ENCODE results near the gene ZNF768. TPM values are rescaled to one million over a fixed set of nuclear protein-coding genes. Genes with fewer than 3 reads are reported as not detected.
A peak's percentile ranks its signal among the peaks of the same experiment; 100 is the strongest.

Gene ZNF768
- total and polyA plus RNA-seq, 2 donors (not counting 1 experiment from before 2014, with no cell fraction given), result 24.8 to 36.5 TPM

- Histone ChIP-seq H3K4me1 (ENCODE audit: control insufficient read depth in 2 of 2, insufficient read depth in 2 of 2, low read length in 2 of 2) (peaks cover 8 to 23% of the 10 kb centered on the region in 2 donors), H3K4me3 (ENCODE audit: control extremely low read depth in 1 of 5, extremely low read depth in 1 of 5, insufficient read depth in 1 of 5, low read depth in 2 of 5, low read length in 4 of 5) (peak within 1 kb of the TSS; percentile 80 to 93 (median 88)), H3K9me3 (ENCODE audit: control extremely low read depth in 1 of 3, control insufficient read depth in 2 of 3, insufficient read depth in 1 of 3, low read length in 2 of 3) (no peaks in the 10 kb centered on the region), H4K20me1 (ENCODE audit: control insufficient read depth, insufficient read depth, low read length, poor library complexity, severe bottlenecking) (no peaks in the 10 kb centered on the region), H3K79me2 (ENCODE audit: control insufficient read depth, insufficient read depth, low read length) (peaks cover 44% of the 10 kb centered on the region), H3K27ac (ENCODE audit: low read length in 2 of 2) (peak within 1 kb of the TSS; percentile 89 to 94), H3K9ac (ENCODE audit: low read length) (peak within 1 kb of the TSS; percentile 79), H2AFZ (ENCODE audit: insufficient read depth, low read depth, low read length, poor library complexity, severe bottlenecking) (peak within 1 kb of the TSS; percentile 82), H3K27me3 (replicated peaks in 1 of 4; ENCODE audit: control extremely low read depth in 1 of 4, control insufficient read depth in 3 of 4, insufficient read depth in 4 of 4, low read length in 3 of 4) (no peaks in the 10 kb centered on the region), H3K4me2 (replicated peaks; ENCODE audit: low read depth, low read length, poor library complexity, severe bottlenecking) (peak within 1 kb of the TSS; percentile 80), H3K36me3 (replicated peaks in 1 of 2; ENCODE audit: control extremely low read depth in 1 of 2, control insufficient read depth in 1 of 2, extremely low read depth in 1 of 2, insufficient read depth in 2 of 2, low read length in 1 of 2) (peaks cover 0 to 9% of the 10 kb centered on the region in 2 experiments)
- intact Hi-C loops (cut with micrococcal nuclease), result loop anchor here (1.0 to 2.0 kb wide), 9 partner anchors 7 to 164 kb away; partner anchors contain the start of genes DCTPP1, FBRS, ZNF764 and ZNF785
- Mint-ChIP-seq H3K27me3 (no peaks in the 10 kb centered on the region), H3K9me3 (ENCODE audit: insufficient read depth) (no peaks in the 10 kb centered on the region), H3K4me3 (peak within 1 kb of the TSS; percentile 98), H3K27ac (peak within 1 kb of the TSS; percentile 94), H3K4me1 (peaks cover 33% of the 10 kb centered on the region)
- ChIA-PET POLR2A (interaction anchor here (0.6 to 3.5 kb wide), 17 partner anchors 10 to 116 kb away, joined by 3 to 38 read pairs (median 4); partner anchors contain the start of genes DCTPP1, ITGAL, PRR14 and ZNF689), CTCF (interaction anchor here (0.7 to 4.0 kb wide), 18 partner anchors 9 to 139 kb away, joined by 3 to 55 read pairs (median 8); partner anchors contain the start of genes DCTPP1, PRR14, SEPHS2 and ZNF48)
- DNase-seq (peak; percentile 93), ATAC-seq (ENCODE audit: low read depth) (peak; percentile 82)
- TF ChIP-seq CTCF (IDR thresholded peaks at IDR 0.05) (no peak), EZH2 (IDR thresholded peaks at IDR 0.05; ENCODE audit: borderline replicate concordance, insufficient read depth, low read depth, low read length, poor library complexity, severe bottlenecking) (no peak)
- under 1% methylated on average over 70 of the region's 70 CpGs for WGBS (ENCODE audit: insufficient coverage)
Observed at GRCh38 chr16:30534368-30535105, 8.2 kb upstream of the ZNF768 start, which contains the start of gene ZNF747. Gene ZNF747 (minus strand): TSS chr16:30534858. CDS start chr16:30534679, 179 bp downstream.
